Type B pancreatic cell (in vitro differentiated cells): Measurements from ENCODE around the gene ARL6IP5. TPM values are rescaled to one million over a fixed set of nuclear protein-coding genes. Genes with fewer than 3 reads are reported as not detected.

ENCODE experiments used
- DNase-seq: peaks from one replicate; pipeline ENCODE4 v3.0.0; 2021; ENCODE audit warnings: mixed read lengths; ENCODE audit not compliant: unreplicated experiment; ENCODE audit errors: extremely low spot score
- H3K27ac Mint-ChIP-seq: 2 replicates; pipeline ENCODE4 v1.8.0; 2021; ENCODE audit warnings: mild to moderate bottlenecking, mixed read lengths
- H3K27me3 Mint-ChIP-seq: 2 replicates; pipeline ENCODE4 v1.8.0; 2021; ENCODE audit warnings: mixed read lengths
- H3K36me3 Mint-ChIP-seq: 2 replicates; pipeline ENCODE4 v1.8.0; 2021; ENCODE audit warnings: mixed read lengths
- H3K4me1 Mint-ChIP-seq: one replicate; pipeline ENCODE4 v1.8.0; 2021; ENCODE audit warnings: mixed read lengths; ENCODE audit not compliant: unreplicated experiment
- H3K4me3 Mint-ChIP-seq: 2 replicates; pipeline ENCODE4 v1.8.0; 2021; ENCODE audit warnings: mild to moderate bottlenecking, mixed read lengths
- H3K9me3 Mint-ChIP-seq: 2 replicates; pipeline ENCODE4 v1.8.0; 2021; ENCODE audit warnings: mixed read lengths
- CTCF ChIP-seq: fragments of 200-600 bp; sonication (generic); conservative IDR thresholded peaks from 2 replicates; pipeline ENCODE4 v1.5.0; 2021; ENCODE audit warnings: antibody characterized with exemption, mild to moderate bottlenecking
- total RNA-seq: library from RNA; stranded (reverse); gene quantifications from 2 replicates; pipeline ENCODE4 v1.2.1, GENCODE V29; 2021; ENCODE audit warnings: low replicate concordance

Gene ARL6IP5
- total RNA-seq, 1 donor from 2014 or later: 49.2 TPM

- H3K4me3 Mint-ChIP-seq: no peak overlapping the region
- no peak for DNase-seq
- no peaks in the 10 kb centered on the region for H3K36me3 Mint-ChIP-seq
- TF ChIP-seq CTCF: no peak
- no peaks in the 10 kb centered on the region for H3K9me3 Mint-ChIP-seq
- H3K4me1 Mint-ChIP-seq: peaks cover 7% of the 10 kb centered on the region
- no peak overlapping the region for H3K27ac Mint-ChIP-seq
- H3K27me3 Mint-ChIP-seq: no peaks in the 10 kb centered on the region
Measured at GRCh38 chr3:69119681-69120080, 34.9 kb downstream of the ARL6IP5 start.

- no peaks in the 10 kb centered on the region for H3K9me3 Mint-ChIP-seq
- no peaks in the 10 kb centered on the region for H3K27me3 Mint-ChIP-seq
- H3K4me1 Mint-ChIP-seq: peaks cover 7% of the 10 kb centered on the region
- no peak overlapping the region for H3K4me3 Mint-ChIP-seq
- H3K27ac Mint-ChIP-seq: no peak overlapping the region
- peak; percentile 73 for DNase-seq
- peak; percentile 96 for TF ChIP-seq CTCF
- no peaks in the 10 kb centered on the region for H3K36me3 Mint-ChIP-seq
Measured at GRCh38 chr3:69120879-69121464, 36.2 kb downstream of the ARL6IP5 start.

GRCh38 chr3:69121513-69121912 lies 36.8 kb downstream of the ARL6IP5 start:
- no peak overlapping the region for H3K4me3 Mint-ChIP-seq

GRCh38 chr3:69121950-69122349 lies 37.2 kb downstream of the ARL6IP5 start:
- H3K27ac Mint-ChIP-seq: no peak overlapping the region
- no peak for DNase-seq
- peaks cover 7% of the 10 kb centered on the region for H3K4me1 Mint-ChIP-seq
- no peaks in the 10 kb centered on the region for H3K9me3 Mint-ChIP-seq
- no peak for TF ChIP-seq CTCF
- H3K4me3 Mint-ChIP-seq: no peak overlapping the region
- no peaks in the 10 kb centered on the region for H3K27me3 Mint-ChIP-seq
- H3K36me3 Mint-ChIP-seq: no peaks in the 10 kb centered on the region

More at GRCh38 chr3:69121513-69121912, 36.8 kb downstream of the ARL6IP5 start:
- Mint-ChIP-seq H3K9me3 (no peaks in the 10 kb centered on the region), H3K36me3 (no peaks in the 10 kb centered on the region), H3K27ac (no peak overlapping the region), H3K4me1 (peaks cover 7% of the 10 kb centered on the region), H3K27me3 (no peaks in the 10 kb centered on the region)
- no peak for TF ChIP-seq CTCF
- no peak for DNase-seq

GRCh38 chr3:69122403-69122802 lies 37.7 kb downstream of the ARL6IP5 start, which contains the start of gene LMOD3:
Gene LMOD3 (minus strand): TSS chr3:69122595. CDS start chr3:69122386, 209 bp downstream.
- H3K9me3 Mint-ChIP-seq: no peaks in the 10 kb centered on the region
- no peak within 1 kb of the TSS for H3K4me3 Mint-ChIP-seq
- no peaks in the 10 kb centered on the region for H3K36me3 Mint-ChIP-seq

More at GRCh38 chr3:69122403-69122802, 37.7 kb downstream of the ARL6IP5 start, which contains the start of gene LMOD3:
- Mint-ChIP-seq H3K27me3 (no peaks in the 10 kb centered on the region), H3K4me1 (peaks cover 7% of the 10 kb centered on the region), H3K27ac (no peak within 1 kb of the TSS)
- DNase-seq: no peak
- no peak for TF ChIP-seq CTCF
